GM12892 (cell line): ENCODE results near the gene NCR3LG1.

Source experiments
- DNase-seq: peaks from one replicate; pipeline ENCODE4 v3.0.0; 2011; ENCODE audit not compliant: insufficient read length
- FAIRE-seq: peaks from 2 replicates; lab custom pipeline; 2011; peaks lifted over from hg19 to GRCh38; lab: Jason Lieb, UNC
- POLR2A ChIP-seq: IDR thresholded peaks from 2 replicates; pipeline ENCODE4 v1.6.1; 2011; ENCODE audit warnings: low read depth, low read length, control low read depth
- POLR2AphosphoS5 ChIP-seq: IDR thresholded peaks from 2 replicates; pipeline ENCODE4 v1.6.1; 2011; ENCODE audit warnings: low read depth, low read length, control low read depth
- TAF1 ChIP-seq: IDR thresholded peaks from 2 replicates; pipeline ENCODE4 v1.6.1; 2011; ENCODE audit warnings: low read depth, mild to moderate bottlenecking, control low read depth, low read length, borderline replicate concordance

The NCR3LG1 gene

GRCh38 chr11:17388609-17389210 lies 37.1 kb downstream of the NCR3LG1 start, which contains the start of gene KCNJ11:
TSS of gene KCNJ11 (minus strand) at chr11:17388659. CDS start at chr11:17388091, 568 bp downstream.
- FAIRE-seq (peak; percentile 17), DNase-seq (no peak)
- TF ChIP-seq TAF1 = no peak
- no peak for TF ChIP-seq POLR2AphosphoS5
- TF ChIP-seq POLR2A = no peak

GRCh38 chr11:17389211-17389956 lies 37.8 kb downstream of the NCR3LG1 start:
- FAIRE-seq = no peak
- DNase-seq = peak; percentile 79
- no peak for TF ChIP-seq TAF1
- no peak for TF ChIP-seq POLR2A
- no peak for TF ChIP-seq POLR2AphosphoS5

- TF ChIP-seq TAF1 (no peak), POLR2A (no peak), POLR2AphosphoS5 (no peak)
- DNase-seq (no peak), FAIRE-seq (peak; percentile 44)
Observed at GRCh38 chr11:17389957-17390649, 38.5 kb downstream of the NCR3LG1 start.

- TF ChIP-seq POLR2AphosphoS5 = no peak
- TF ChIP-seq TAF1 = no peak
- TF ChIP-seq POLR2A = no peak
- FAIRE-seq = peak; percentile 61
- DNase-seq = no peak
Observed at GRCh38 chr11:17391493-17392355, 40.1 kb downstream of the NCR3LG1 start.

- DNase-seq = no peak
- TF ChIP-seq TAF1 (no peak), POLR2AphosphoS5 (no peak), POLR2A (no peak)
Observed at GRCh38 chr11:17392872-17393271, 41.3 kb downstream of the NCR3LG1 start.

GRCh38 chr11:17393472-17393871 lies 41.9 kb downstream of the NCR3LG1 start:
- TF ChIP-seq POLR2A = no peak
- no peak for TF ChIP-seq TAF1
- no peak for TF ChIP-seq POLR2AphosphoS5
- FAIRE-seq = no peak
- no peak for DNase-seq

More at GRCh38 chr11:17392872-17393271, 41.3 kb downstream of the NCR3LG1 start:
- no peak for FAIRE-seq

GRCh38 chr11:17394743-17395390 lies 43.3 kb downstream of the NCR3LG1 start:
- FAIRE-seq = no peak
- DNase-seq = no peak
- TF ChIP-seq TAF1 (no peak), POLR2A (no peak)

- DNase-seq (no peak), FAIRE-seq (no peak)
- TF ChIP-seq POLR2AphosphoS5 (no peak), POLR2A (no peak), TAF1 (no peak)
Observed at GRCh38 chr11:17395554-17395961, 44.0 kb downstream of the NCR3LG1 start.

GRCh38 chr11:17395978-17396377 lies 44.4 kb downstream of the NCR3LG1 start:
- no peak for DNase-seq
- FAIRE-seq = no peak
- TF ChIP-seq POLR2A (no peak), POLR2AphosphoS5 (no peak), TAF1 (no peak)

GRCh38 chr11:17396598-17397310 lies 45.2 kb downstream of the NCR3LG1 start:
- TF ChIP-seq TAF1 (no peak), POLR2AphosphoS5 (no peak), POLR2A (no peak)
- DNase-seq = no peak
- FAIRE-seq = no peak
